Heart left ventricle (tissue), 13 donors: ENCODE results near the gene ZSCAN16.

Source experiments
- CTCF ChIP-seq, 12 donors: fragments of 200-600 bp; sonication (generic) in 4 of 12; IDR thresholded peaks; one replicate each; pipeline versions ENCODE4 v1.5.0 to v1.8.0; 2018 to 2022; ENCODE audit warnings: antibody characterized with exemption in 12 of 12, mild to moderate bottlenecking in 5 of 12
- POLR2A ChIP-seq, 2 donors: fragments of 450-650 bp; IDR thresholded peaks; one replicate each; pipeline ENCODE4 v1.6.1; 2017; ENCODE audit warnings: antibody characterized with exemption in 2 of 2, mild to moderate bottlenecking in 2 of 2, moderate library complexity in 2 of 2
- donor health status: ischemic (EF 13 %, LVEDD 7.1; RV severe dilation, severe dysfunction).
- donor health status: DM: no; HTN: yes; CAD: no.
- donor health status: DM: no; HTN: no; CAD: no.
- donor health status: ischemic (EF 25% LVEDD 6.9; RV normal size, moderate dysfunction).
- donor health status: ischemic (EF 25% LVEDD 5.7; RV mildly dilated, moderate dysfunction).
- donor health status: ischemic (EF 35%, LVEDD 5.7; RV mildly dilated, moderate dysfunction).
- donor health status: nonischemic (EF 11% LVEDD 7.7; RV severe dilation, severe dysfunction).
- donor health status: DM: yes; HTN: yes; CAD: no.
- donor health status: PGD.
- donor health status: ischemic (EF 29% LVEDD 5.4; RV normal size, mild dysfunction).
- donor health status: nonischemic (EF 23%, LVEDD 6.1; RV moderate dilation, normal function).

DNA sequence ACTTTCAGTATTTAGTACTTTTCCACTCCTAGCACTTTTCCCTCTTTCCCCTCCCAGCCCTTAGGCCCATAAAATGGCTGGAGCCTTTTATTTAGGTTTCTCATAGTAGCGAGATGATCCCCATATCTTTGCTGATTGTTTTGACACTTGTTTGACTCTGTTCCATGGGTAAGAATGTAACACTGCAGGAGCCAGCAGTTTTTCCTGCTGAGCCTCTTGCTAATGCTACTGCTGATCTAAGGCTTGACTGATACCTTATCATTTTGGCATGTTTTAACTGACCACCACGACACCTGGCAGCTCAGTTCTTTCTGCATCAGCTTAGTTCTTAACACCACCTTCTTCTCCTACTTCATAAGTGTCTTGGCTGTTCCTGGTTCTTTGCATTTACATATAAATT is 46.9 kb downstream of the ZSCAN16 start:
- TF ChIP-seq CTCF (IDR thresholded peaks at IDR 0.05) (no peak), POLR2A (IDR thresholded peaks at IDR 0.05) (no peak)
